Stimulated activated CD8-positive, alpha-beta memory T cell treated with anti-CD3 and anti-CD28 coated beads, Interleukin-4, amount 100 ng/mL, for 4 hours (primary cell): ENCODE measurements around the gene MUC6.
"Not testable (repeated sequence)": the region's sequence is repeated elsewhere in the genome, so short reads cannot be mapped to it uniquely, and the experiment has no call there.

Experiments used
- DNase-seq, 2 donors: peaks; one replicate each; pipeline ENCODE4 v3.0.0-alpha.2; 2020; ENCODE audit warnings: low read depth in 2 of 2, low spot score in 1 of 2

The MUC6 gene

GRCh38 chr11:991034-991433 lies 45.5 kb downstream of the MUC6 start:
- DNase-seq = no peak

- DNase-seq = no peak
Observed at GRCh38 chr11:990101-990500, 46.4 kb downstream of the MUC6 start.

- no peak for DNase-seq
Observed at GRCh38 chr11:987671-988070, 48.8 kb downstream of the MUC6 start.

GRCh38 chr11:986952-987305 lies 49.6 kb downstream of the MUC6 start:
- no peak for DNase-seq

GRCh38 chr11:986270-986951 lies 50.1 kb downstream of the MUC6 start:
- DNase-seq = no peak

GRCh38 chr11:985848-986247 lies 50.7 kb downstream of the MUC6 start:
- DNase-seq = no peak

- DNase-seq = no peak
Observed at GRCh38 chr11:985406-985805, 51.1 kb downstream of the MUC6 start.

GRCh38 chr11:984546-984945 lies 52.0 kb downstream of the MUC6 start:
- DNase-seq = no peak

GRCh38 chr11:981764-982163 lies 54.8 kb downstream of the MUC6 start:
- no peak for DNase-seq

- no peak for DNase-seq
Observed at GRCh38 chr11:980438-981357, 55.8 kb downstream of the MUC6 start.

GRCh38 chr11:978781-979180 lies 57.7 kb downstream of the MUC6 start:
- DNase-seq = no peak

GRCh38 chr11:977830-978720 lies 58.4 kb downstream of the MUC6 start:
- no peak for DNase-seq

GRCh38 chr11:976431-977160 lies 59.9 kb downstream of the MUC6 start:
- no peak for DNase-seq

- no peak for DNase-seq
Observed at GRCh38 chr11:975827-976226, 60.7 kb downstream of the MUC6 start.

- not testable (repeated sequence) for DNase-seq
Observed at GRCh38 chr11:975376-975775, 61.1 kb downstream of the MUC6 start.

- DNase-seq = no peak
Observed at GRCh38 chr11:973237-973636, 63.3 kb downstream of the MUC6 start.

GRCh38 chr11:972523-973211 lies 63.9 kb downstream of the MUC6 start:
- no peak for DNase-seq

GRCh38 chr11:971731-972365 lies 64.7 kb downstream of the MUC6 start:
- DNase-seq = no peak

GRCh38 chr11:971092-971690 lies 65.3 kb downstream of the MUC6 start:
- no peak for DNase-seq
